H1 (cell line): Measurements from ENCODE around the gene SAMM50. TPM values are rescaled to one million over a fixed set of nuclear protein-coding genes. Genes with fewer than 3 reads are reported as not detected.

Source experiments
- CTCF ChIA-PET: fragments of 300-600 bp; sonication (Branson Sonifier 250); formaldehyde crosslinking; loops from one replicate; lab custom pipeline; 2021; ENCODE audit not compliant: partially characterized antibody; lab: Charles Lee
- POLR2A ChIA-PET: fragments of 300-600 bp; sonication (Branson Sonifier 250); formaldehyde crosslinking; loops from one replicate; lab custom pipeline; 2021; ENCODE audit warnings: inconsistent platforms; ENCODE audit not compliant: partially characterized antibody; lab: Charles Lee
- DNase-seq, 2 experiments: peaks; one replicate each; pipeline versions ENCODE4 v3.0.0 to v3.0.0-alpha.2; 2010 to 2022; ENCODE audit warnings: low spot score in 2 of 2, low read depth in 1 of 2, mixed read lengths in 1 of 2
- FAIRE-seq: peaks from 2 replicates; lab custom pipeline; 2011; peaks lifted over from hg19 to GRCh38; lab: Jason Lieb, UNC
- H2AFZ ChIP-seq: 2 replicates; pipeline ENCODE4 v1.8.1; 2012; ENCODE audit warnings: low read length, inconsistent platforms
- H2AK5ac ChIP-seq: 2 replicates; pipeline ENCODE4 v1.6.1; 2013; ENCODE audit warnings: low read depth, low read length
- H2BK120ac ChIP-seq: replicated peaks from 2 replicates; pipeline ENCODE3; 2013; ENCODE audit warnings: low read depth, low read length, inconsistent platforms
- H2BK12ac ChIP-seq: 2 replicates; pipeline ENCODE4 v1.6.1; 2013; ENCODE audit warnings: low read depth, low read length
- H2BK15ac ChIP-seq: 2 replicates; pipeline ENCODE4 v1.6.1; 2013; ENCODE audit warnings: low read length
- H2BK20ac ChIP-seq: 2 replicates; pipeline ENCODE4 v1.6.1; 2013; ENCODE audit warnings: low read length
- H2BK5ac ChIP-seq: 2 replicates; pipeline ENCODE4 v1.6.1; 2013; ENCODE audit warnings: low read depth, low read length
- H3K14ac ChIP-seq: 2 replicates; pipeline ENCODE4 v1.6.1; 2013; ENCODE audit warnings: inconsistent platforms; ENCODE audit not compliant: insufficient read length
- H3K18ac ChIP-seq: 2 replicates; pipeline ENCODE4 v1.6.1; 2013; ENCODE audit warnings: low read length; ENCODE audit errors: extremely low read depth
- H3K23ac ChIP-seq: 2 replicates; pipeline ENCODE4 v1.6.1; 2013; ENCODE audit warnings: inconsistent platforms; ENCODE audit not compliant: insufficient read length
- H3K23me2 ChIP-seq: 2 replicates; pipeline ENCODE4 v1.6.1; 2013; ENCODE audit warnings: low read depth, low read length
- H3K27ac ChIP-seq: 2 replicates; pipeline ENCODE4 v1.6.1; 2011; ENCODE audit warnings: low read depth, low read length, inconsistent platforms
- H3K27me3 ChIP-seq, 4 experiments: replicated peaks in 1 of 4; 1 replicate in 1 of 4; 2 replicates in 3 of 4; pipeline versions ENCODE4 v1.6.1 to v1.8.1; 2011 to 2013; ENCODE audit warnings: low read length in 3 of 4, mild to moderate bottlenecking in 3 of 4, inconsistent platforms in 2 of 4, mixed read lengths in 2 of 4, moderate library complexity in 1 of 4; ENCODE audit not compliant: control insufficient read depth in 3 of 4, insufficient read depth in 3 of 4; ENCODE audit errors: extremely low read depth in 1 of 4
- H3K36me3 ChIP-seq, 4 experiments: 2 replicates each; pipeline versions ENCODE4 v1.6.1 to v1.8.1; 2011 to 2013; ENCODE audit warnings: mild to moderate bottlenecking in 4 of 4, low read length in 3 of 4, moderate library complexity in 2 of 4, control low read depth in 1 of 4, inconsistent platforms in 1 of 4; ENCODE audit not compliant: insufficient read depth in 4 of 4, control insufficient read depth in 2 of 4
- H3K4ac ChIP-seq: replicated peaks from 2 replicates; pipeline ENCODE3; 2013; ENCODE audit warnings: low read length, low read depth, mixed read lengths, inconsistent platforms; ENCODE audit not compliant: insufficient read length
- H3K4me1 ChIP-seq, 4 experiments: replicated peaks in 1 of 4; 1 replicate in 1 of 4; 2 replicates in 3 of 4; pipeline versions ENCODE4 v1.6.1 to v1.8.1; 2011 to 2013; ENCODE audit warnings: low read length in 3 of 4, inconsistent platforms in 2 of 4, mixed read lengths in 1 of 4; ENCODE audit not compliant: insufficient read depth in 4 of 4, control insufficient read depth in 3 of 4
- H3K4me2 ChIP-seq, 2 experiments: 2 replicates each; pipeline versions ENCODE4 v1.6.1 to v1.8.1; 2011 to 2013; ENCODE audit warnings: low read depth in 2 of 2, low read length in 2 of 2, control low read depth in 1 of 2, inconsistent platforms in 1 of 2, mild to moderate bottlenecking in 1 of 2; ENCODE audit not compliant: insufficient read depth in 1 of 2
- H3K4me3 ChIP-seq, 4 experiments: fragments of 200-600, 300-600 bp in 1 of 4; sonication (generic), shearing (Covaris generic), sonication (Bioruptor Twin) in 1 of 4; 2 replicates each; pipeline versions ENCODE4 v1.5.1 to v1.8.1; 2011 to 2016; ENCODE audit warnings: low read length in 4 of 4, low read depth in 3 of 4, control low read depth in 2 of 4, inconsistent platforms in 2 of 4, mild to moderate bottlenecking in 2 of 4, mixed read lengths in 1 of 4, moderate library complexity in 1 of 4; ENCODE audit not compliant: insufficient read depth in 2 of 4; ENCODE audit errors: extremely low read depth in 1 of 4
- H3K56ac ChIP-seq: replicated peaks from 2 replicates; pipeline ENCODE3; 2013; ENCODE audit warnings: low read depth, mild to moderate bottlenecking, mixed read lengths, low read length, inconsistent platforms; ENCODE audit not compliant: insufficient read length
- H3K79me1 ChIP-seq: 2 replicates; pipeline ENCODE4 v1.6.1; 2013; ENCODE audit warnings: low read depth, low read length, control low read depth
- H3K79me2 ChIP-seq, 2 experiments: 2 replicates each; pipeline versions ENCODE4 v1.6.1 to v1.8.1; 2012 to 2013; ENCODE audit warnings: low read length in 2 of 2, mild to moderate bottlenecking in 2 of 2, inconsistent platforms in 1 of 2; ENCODE audit not compliant: insufficient read depth in 2 of 2, control insufficient read depth in 1 of 2
- H3K9ac ChIP-seq, 4 experiments: replicated peaks in 1 of 4; 1 replicate in 1 of 4; 2 replicates in 3 of 4; pipeline versions ENCODE4 v1.6.1 to v1.8.1; 2011 to 2013; ENCODE audit warnings: low read depth in 3 of 4, low read length in 3 of 4, control low read depth in 2 of 4, mild to moderate bottlenecking in 2 of 4, moderate library complexity in 2 of 4, inconsistent platforms in 1 of 4; ENCODE audit errors: extremely low read depth in 1 of 4
- H3K9me3 ChIP-seq, 2 experiments: 2 replicates each; pipeline versions ENCODE4 v1.6.1 to v1.8.1; 2012 to 2013; ENCODE audit warnings: mild to moderate bottlenecking in 2 of 2, moderate library complexity in 2 of 2, control low read depth in 1 of 2, inconsistent platforms in 1 of 2, low read depth in 1 of 2, low read length in 1 of 2, mixed read lengths in 1 of 2; ENCODE audit not compliant: insufficient read depth in 2 of 2
- H4K20me1 ChIP-seq, 2 experiments: replicated peaks in 1 of 2; 2 replicates each; pipeline versions ENCODE3 to v1.8.1; 2011 to 2013; ENCODE audit warnings: inconsistent platforms in 2 of 2, low read length in 2 of 2, mild to moderate bottlenecking in 1 of 2; ENCODE audit not compliant: insufficient read depth in 2 of 2, control insufficient read depth in 1 of 2
- H4K5ac ChIP-seq: 2 replicates; pipeline ENCODE4 v1.6.1; 2013; ENCODE audit warnings: low read length, low read depth, mixed read lengths, inconsistent platforms; ENCODE audit not compliant: insufficient read length
- H4K8ac ChIP-seq: 2 replicates; pipeline ENCODE4 v1.8.0; 2013; ENCODE audit warnings: mild to moderate bottlenecking, moderate library complexity, low read length, inconsistent platforms; ENCODE audit not compliant: insufficient read depth; ENCODE audit errors: extremely low read depth
- H4K91ac ChIP-seq: replicated peaks from 2 replicates; pipeline ENCODE3; 2013; ENCODE audit warnings: low read length, mixed read lengths, inconsistent platforms; ENCODE audit not compliant: insufficient read length
- ATF2 ChIP-seq: IDR thresholded peaks from 2 replicates; pipeline ENCODE4 v1.6.1; 2012; ENCODE audit warnings: low read length, inconsistent platforms
- ATF3 ChIP-seq: IDR thresholded peaks from 2 replicates; pipeline ENCODE4 v1.6.1; 2011; ENCODE audit warnings: low read depth, mild to moderate bottlenecking, low read length; ENCODE audit not compliant: insufficient read depth
- HDAC6 ChIP-seq: IDR thresholded peaks from one replicate; pipeline ENCODE4 v1.7.1; 2012; ENCODE audit warnings: low read depth, mild to moderate bottlenecking, inconsistent platforms, low read length, moderate library complexity
- MAFK ChIP-seq: IDR thresholded peaks from 2 replicates; pipeline ENCODE4 v1.6.1; 2012; ENCODE audit warnings: low read depth, mild to moderate bottlenecking, improper control_type of control experiment, low read length
- NANOG ChIP-seq: IDR thresholded peaks from 2 replicates; pipeline ENCODE4 v1.6.1; 2011; ENCODE audit warnings: low read length, low read depth, mild to moderate bottlenecking, inconsistent platforms; ENCODE audit not compliant: insufficient read depth, poor library complexity, severe bottlenecking
- RAD21 ChIP-seq, 2 experiments: IDR thresholded peaks in 1 of 2; conservative IDR thresholded peaks in 1 of 2; 2 replicates each; pipeline ENCODE4 v1.6.1; 2011; ENCODE audit warnings: low read depth in 2 of 2, low read length in 2 of 2, improper control_type of control experiment in 1 of 2, inconsistent platforms in 1 of 2, mild to moderate bottlenecking in 1 of 2, moderate library complexity in 1 of 2
- RNF2 ChIP-seq: fragments of 200-900, 300-1000 bp; sonication (generic); IDR thresholded peaks from 2 replicates; pipeline ENCODE4 v1.7.1; 2016; ENCODE audit warnings: borderline replicate concordance, low read depth, mild to moderate bottlenecking, antibody characterized with exemption, low read length; ENCODE audit not compliant: poor library complexity, severe bottlenecking; ENCODE audit errors: missing control alignments
- SIRT6 ChIP-seq: IDR thresholded peaks from one replicate; pipeline ENCODE4 v1.7.1; 2012; ENCODE audit warnings: low read length, inconsistent platforms
- SP4 ChIP-seq: IDR thresholded peaks from 2 replicates; pipeline ENCODE4 v1.6.1; 2012; ENCODE audit warnings: low read length, inconsistent platforms
- SUZ12 ChIP-seq: fragments of 200-600 bp; sonication (generic); IDR thresholded peaks from 2 replicates; pipeline ENCODE4 v1.6.1; 2012; ENCODE audit warnings: mild to moderate bottlenecking, inconsistent platforms, low read length, moderate library complexity, mixed read lengths
- TAF1 ChIP-seq: IDR thresholded peaks from 2 replicates; pipeline ENCODE4 v1.6.1; 2011; ENCODE audit warnings: mild to moderate bottlenecking, low read depth, low read length
- WGBS, 2 experiments: shearing (Covaris generic) in 1 of 2; methylation state at CpG; one replicate each; pipeline versions ENCODE4 v1.1.6 to v1.1.7; 2013 to 2015; ENCODE audit warnings: low lambda C conversion rate in 2 of 2, mixed read lengths in 2 of 2, inconsistent platforms in 1 of 2, low coverage in 1 of 2, missing lambda C conversion rate in 1 of 2; ENCODE audit not compliant: insufficient replicate concordance in 2 of 2, insufficient coverage in 1 of 2, insufficient read length in 1 of 2; ENCODE audit errors: extremely low coverage in 1 of 2, missing lambda C conversion rate in 1 of 2; 5-methylcytosine and 5-hydroxymethylcytosine counted together
- polyA plus RNA-seq, 7 experiments: library from polyadenylated mRNA; depleted of rRNA in 3 of 7; stranded (reverse) in 5 of 7; unstranded in 2 of 7; fragments of >200 nt in 5 of 7; fragments of 200-250 nt in 2 of 7; gene quantifications; 1 replicate in 5 of 7; 2 replicates in 1 of 7; 4 replicates in 1 of 7; pipeline versions ENCODE4 v1.2.1 to v1.2.3, GENCODE V29; 2011 to 2013; ENCODE audit warnings: missing spikeins in 2 of 7, mixed read lengths in 2 of 7
- total RNA-seq: library from RNA; stranded (reverse); fragmentation: NEBNext Ultra II Directional; extraction: Animal tissue kit (Norgen Biotek cat#: 25700); gene quantifications from 2 replicates; pipeline ENCODE4 v1.2.1, GENCODE V29; 2021

Gene SAMM50
- total and polyA plus RNA-seq, 2 of the 8 experiments (the other 6 are each of a cell fraction or from before 2014, with no cell fraction given) = 45.4 to 70.3 TPM

- Histone ChIP-seq H3K9me3 (no peaks in the 10 kb centered on the region), H2AFZ (no peak overlapping the region), H4K8ac (no peak overlapping the region), H3K36me3 (peaks cover 18 to 55% (median 41%) of the 10 kb centered on the region in 4 experiments; a peak in 7 of 8 replicates), H3K4me1 (no peaks in the 10 kb centered on the region), H2BK20ac (no peak overlapping the region), H3K27ac (no peak overlapping the region), H2BK15ac (no peak overlapping the region), H3K27me3 (no peaks in the 10 kb centered on the region), H2AK5ac (no peak overlapping the region), H3K23ac (no peak overlapping the region), H3K4me3 (no peak overlapping the region), H3K4ac (no peak overlapping the region), H3K4me2 (no peak overlapping the region), H3K79me1 (no peaks in the 10 kb centered on the region), H3K14ac (no peak overlapping the region), H2BK5ac (no peak overlapping the region), H3K56ac (no peak overlapping the region), H3K18ac (no peak overlapping the region), H3K79me2 (no peaks in the 10 kb centered on the region), H4K20me1 (peaks cover 0 to 11% of the 10 kb centered on the region in 2 experiments), H2BK12ac (no peak overlapping the region), H2BK120ac (no peak overlapping the region), H4K5ac (no peak overlapping the region), H3K23me2 (no peaks in the 10 kb centered on the region), H4K91ac (no peak overlapping the region), H3K9ac (no peak overlapping the region)
- DNase-seq (no peak), FAIRE-seq (no peak)
- WGBS, 2 experiments = 82% methylated on average over 8 of the region's 8 CpGs; no CpG with 5 or more reads in 1 of the 2 experiments
- ChIA-PET POLR2A (no interaction called here), CTCF (interaction anchor here (0.7 to 3.7 kb wide), 2 partner anchors 22 to 25 kb away, joined by 3 to 13 read pairs; no protein-coding TSS in a partner anchor)
- TF ChIP-seq SUZ12 (no peak), RAD21 (IDR thresholded peaks at IDR 0.05 in 1 of 2, conservative IDR thresholded peaks at IDR 0.05 in 1 of 2; ENCODE audit: low read depth in 2 of 2, low read length in 2 of 2) (no peak), RNF2 (no peak), ATF3 (no peak), HDAC6 (no peak), ATF2 (no peak), NANOG (no peak), MAFK (no peak), SP4 (no peak), TAF1 (no peak), SIRT6 (no peak)
Observed at GRCh38 chr22:43971112-43971511, 15.9 kb downstream of the SAMM50 start.
